Activated CD8-positive, alpha-beta memory T cell treated with anti-CD3 and anti-CD28 coated beads, Interleukin-2, amount 50 U/mL, for 24 hours (primary cell): ENCODE results near the gene TRPC5OS.

Experiments used
- DNase-seq: peaks from one replicate; pipeline ENCODE4 v3.0.0-alpha.2; 2020; ENCODE audit errors: extremely low read depth

Gene TRPC5OS

GRCh38 chrX:111896148-111896547 lies 20.2 kb downstream of the TRPC5OS start:
- DNase-seq: no peak

- no peak for DNase-seq
Measured at GRCh38 chrX:111914398-111915090, 38.6 kb downstream of the TRPC5OS start.

GRCh38 chrX:111917591-111917990 lies 41.6 kb downstream of the TRPC5OS start:
- no peak for DNase-seq

- no peak for DNase-seq
Measured at GRCh38 chrX:111928456-111928855, 52.5 kb downstream of the TRPC5OS start.
